ENCODE results near the gene NOTO. TPM values are rescaled to one million over a fixed set of nuclear protein-coding genes. Genes with fewer than 3 reads are reported as not detected.

Gene NOTO
- total and polyA plus RNA-seq, 2 donors (not counting 1 experiment from before 2014, with no cell fraction given), result not detected

DNA sequence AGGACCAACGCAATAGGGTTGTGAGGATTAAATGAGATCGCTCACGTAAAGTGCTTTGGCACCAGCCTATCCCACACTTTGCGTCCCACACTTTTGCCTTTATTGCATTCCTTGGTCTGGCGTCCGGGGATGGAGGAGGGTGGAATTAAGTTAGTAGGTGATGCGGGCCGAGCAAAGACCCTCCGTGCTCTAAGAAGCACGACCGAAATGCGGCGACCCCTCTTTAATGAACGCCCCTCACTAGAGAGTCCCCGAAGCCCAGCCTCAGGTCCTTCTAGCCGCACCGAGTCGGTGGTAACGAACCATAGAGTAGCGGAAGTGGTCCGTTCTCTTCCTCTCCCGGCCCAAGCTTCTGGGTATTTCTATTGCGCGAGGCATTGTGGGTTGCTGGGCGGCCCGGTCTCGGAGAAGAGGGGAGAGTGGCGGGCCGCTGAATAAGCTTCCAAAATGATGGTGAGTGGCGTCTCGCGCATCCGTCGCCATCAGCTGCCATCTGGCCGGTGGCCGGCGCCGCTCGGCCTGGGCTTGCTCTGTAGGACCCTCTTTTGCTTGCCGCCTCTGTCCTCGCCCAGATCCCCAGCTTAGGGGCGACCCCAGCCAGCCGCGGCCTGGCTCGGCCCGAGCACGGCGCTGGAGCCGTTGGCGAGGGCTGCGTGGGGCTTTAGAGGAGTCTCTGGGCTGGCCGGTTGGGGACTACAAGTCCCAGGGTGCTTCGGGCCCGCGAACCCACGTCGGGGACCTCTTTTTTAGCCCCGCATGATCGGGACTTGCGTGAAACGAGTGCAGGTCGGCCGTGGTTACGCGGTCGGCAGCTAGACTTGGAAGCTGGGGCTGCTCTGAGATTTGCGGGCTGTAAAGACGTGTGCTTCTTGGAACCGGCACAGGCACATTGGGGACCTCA is 31.8 kb downstream of the NOTO start, which contains the start of gene CCT7:
TSS of gene CCT7 (plus strand) at position 377 of the 901 bp plus-strand sequence. CDS start at position 448, 71 bp downstream.
- peak within 1 kb of the TSS; percentile 99 for H2AFZ ChIP-seq (ENCODE audit: insufficient read depth, low read depth, low read length, poor library complexity, severe bottlenecking)
- H3K9me3 Mint-ChIP-seq (ENCODE audit: insufficient read depth), result no peaks in the 10 kb centered on the region
- H4K20me1 ChIP-seq (ENCODE audit: control insufficient read depth, insufficient read depth, low read length, poor library complexity, severe bottlenecking), result peaks cover 31% of the 10 kb centered on the region
- peaks cover 6 to 9% of the 10 kb centered on the region in 2 experiments for H3K36me3 ChIP-seq (replicated peaks in 1 of 2; ENCODE audit: control extremely low read depth in 1 of 2, control insufficient read depth in 1 of 2, extremely low read depth in 1 of 2, insufficient read depth in 2 of 2, low read length in 1 of 2)
- H3K9ac ChIP-seq (ENCODE audit: low read length), result peak within 1 kb of the TSS; percentile 75
- H3K27me3 Mint-ChIP-seq, result no peaks in the 10 kb centered on the region
- peak within 1 kb of the TSS; percentile 99 for H3K4me2 ChIP-seq (replicated peaks; ENCODE audit: low read depth, low read length, poor library complexity, severe bottlenecking)
- H3K27ac Mint-ChIP-seq, result peak within 1 kb of the TSS; percentile 93
- TF ChIP-seq CTCF (IDR thresholded peaks at IDR 0.05), result no peak
- no peak for TF ChIP-seq EZH2 (IDR thresholded peaks at IDR 0.05; ENCODE audit: borderline replicate concordance, insufficient read depth, low read depth, low read length, poor library complexity, severe bottlenecking)
- H3K4me1 ChIP-seq (ENCODE audit: control insufficient read depth in 2 of 2, insufficient read depth in 2 of 2, low read length in 2 of 2), result peaks cover 18 to 20% of the 10 kb centered on the region in 2 donors
- intact Hi-C loops (cut with micrococcal nuclease), result loop anchor here (1.0 to 5.0 kb wide), 9 partner anchors 20 to 1723 kb away; partner anchors contain the start of genes ALMS1, AUP1, DQX1 and FBXO41
- no peaks in the 10 kb centered on the region for H3K9me3 ChIP-seq (ENCODE audit: control extremely low read depth in 1 of 3, control insufficient read depth in 2 of 3, insufficient read depth in 1 of 3, low read length in 2 of 3)
- H3K27ac ChIP-seq (ENCODE audit: low read length in 2 of 2), result peak within 1 kb of the TSS; percentile 87 to 90
- H3K79me2 ChIP-seq (ENCODE audit: control insufficient read depth, insufficient read depth, low read length), result peaks cover 42% of the 10 kb centered on the region
- no peaks in the 10 kb centered on the region for H3K27me3 ChIP-seq (replicated peaks in 1 of 4; ENCODE audit: control extremely low read depth in 1 of 4, control insufficient read depth in 3 of 4, insufficient read depth in 4 of 4, low read length in 3 of 4)
- peaks cover 40% of the 10 kb centered on the region for H3K4me1 Mint-ChIP-seq
- DNase-seq, result peak; percentile 94
- POLR2A ChIA-PET, result interaction anchor here (0.6 to 2.2 kb wide), 9 partner anchors 16 to 1221 kb away, joined by 3 to 20 read pairs (median 9); partner anchors contain the start of genes ALMS1, FBXO41, INO80B and SFXN5
- peak within 1 kb of the TSS; percentile 89 to 99 (median 94) for H3K4me3 ChIP-seq (ENCODE audit: control extremely low read depth in 1 of 5, extremely low read depth in 1 of 5, insufficient read depth in 1 of 5, low read depth in 2 of 5, low read length in 4 of 5)
- CTCF ChIA-PET, result interaction anchor here (0.6 to 3.2 kb wide), 9 partner anchors 11 to 240 kb away, joined by 3 to 24 read pairs (median 4); partner anchors contain the start of gene FBXO41
- WGBS (ENCODE audit: insufficient coverage), result under 1% methylated on average over 53 of the region's 69 CpGs
- peak within 1 kb of the TSS; percentile 99 for H3K4me3 Mint-ChIP-seq
- peak; percentile 64 for ATAC-seq (ENCODE audit: low read depth)

All from B cell (primary cell).